ENCODE results near the gene CD247.
A peak's percentile ranks its signal among the peaks of the same experiment; 100 is the strongest.
"Not testable (repeated sequence)": the region's sequence is repeated elsewhere in the genome, so short reads cannot be mapped to it uniquely, and the experiment has no call there.

CD247 gene

DNA sequence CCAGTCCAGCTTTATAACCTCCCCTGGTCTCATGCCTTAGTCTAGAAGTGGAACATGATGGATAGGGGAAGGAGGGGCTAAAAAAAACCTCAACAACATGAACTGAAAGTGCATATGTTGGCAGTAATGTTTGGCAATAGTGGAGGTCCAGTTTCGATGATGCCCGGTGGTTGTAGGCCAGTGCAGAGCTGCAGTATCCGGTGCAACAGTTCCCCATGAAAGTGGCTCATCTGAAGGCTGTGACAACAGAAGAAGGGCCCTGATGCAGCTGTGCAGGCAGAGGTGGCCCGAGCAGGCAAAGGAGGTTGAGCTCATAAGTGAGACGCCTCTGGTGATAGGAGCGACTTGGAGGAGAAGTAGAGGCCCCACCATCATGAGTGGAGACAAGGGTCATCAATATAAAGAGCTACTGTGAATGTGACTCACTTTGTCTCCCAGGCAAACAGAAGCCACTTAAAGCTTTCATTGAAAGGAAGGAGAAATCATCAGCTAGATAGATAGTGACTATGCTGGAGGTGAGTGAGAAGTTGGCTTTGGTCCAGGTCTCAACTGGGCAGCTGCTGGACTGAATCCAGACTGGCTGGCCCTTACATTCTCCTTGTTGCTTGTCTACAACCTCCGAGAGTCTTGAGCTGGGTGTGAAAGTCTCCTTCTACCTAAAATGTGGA lies 45.4 kb upstream of the CD247 start:
- no peak for TF ChIP-seq MAX (IDR thresholded peaks at IDR 0.05; ENCODE audit: low read depth, low read length)
- no peak for TF ChIP-seq POLR2A (IDR thresholded peaks at IDR 0.05; ENCODE audit: extremely low read depth, insufficient read length)
- TF ChIP-seq CTCF (IDR thresholded peaks at IDR 0.05; ENCODE audit: low read depth, low read length): no peak
- no peak for TF ChIP-seq MYC (IDR thresholded peaks at IDR 0.05; ENCODE audit: low read depth, low read length)
- no peak for DNase-seq (ENCODE audit: low read depth)
- H3K4me3 ChIP-seq (ENCODE audit: low read depth, low read length): no peak overlapping the region

DNA sequence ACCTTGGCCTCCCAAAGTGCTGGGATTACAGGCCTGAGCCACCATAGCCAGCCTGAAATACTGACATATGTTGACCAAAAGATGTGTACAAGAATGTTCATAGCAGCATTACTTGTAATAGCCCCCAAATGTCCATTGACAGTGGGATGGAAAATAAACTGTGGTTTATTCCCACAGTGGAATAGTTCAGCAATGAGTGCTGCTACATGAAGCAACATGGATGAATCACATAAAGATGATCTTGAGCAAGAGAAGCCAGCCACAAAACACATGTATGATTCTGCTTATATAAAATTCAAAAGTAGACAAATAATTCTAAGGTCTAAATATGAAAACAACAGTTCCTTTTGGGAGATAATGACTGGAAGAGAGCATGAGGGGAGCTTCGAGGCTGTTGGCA lies 44.4 kb upstream of the CD247 start:
- no peak for TF ChIP-seq POLR2A (IDR thresholded peaks at IDR 0.05; ENCODE audit: extremely low read depth, insufficient read length)
- TF ChIP-seq MAX (IDR thresholded peaks at IDR 0.05; ENCODE audit: low read depth, low read length): no peak
- no peak for TF ChIP-seq CTCF (IDR thresholded peaks at IDR 0.05; ENCODE audit: low read depth, low read length)
- TF ChIP-seq MYC (IDR thresholded peaks at IDR 0.05; ENCODE audit: low read depth, low read length): no peak
- no peak for DNase-seq (ENCODE audit: low read depth)
- H3K4me3 ChIP-seq (ENCODE audit: low read depth, low read length): no peak overlapping the region

GRCh38 chr1:167561753-167562152 lies 43.4 kb upstream of the CD247 start:
- peak; percentile 65 for DNase-seq (ENCODE audit: low read depth)
- TF ChIP-seq CTCF (IDR thresholded peaks at IDR 0.05; ENCODE audit: low read depth, low read length) (no peak), MYC (IDR thresholded peaks at IDR 0.05; ENCODE audit: low read depth, low read length) (no peak), MAX (IDR thresholded peaks at IDR 0.05; ENCODE audit: low read depth, low read length) (no peak), POLR2A (IDR thresholded peaks at IDR 0.05; ENCODE audit: extremely low read depth, insufficient read length) (no peak)

DNA sequence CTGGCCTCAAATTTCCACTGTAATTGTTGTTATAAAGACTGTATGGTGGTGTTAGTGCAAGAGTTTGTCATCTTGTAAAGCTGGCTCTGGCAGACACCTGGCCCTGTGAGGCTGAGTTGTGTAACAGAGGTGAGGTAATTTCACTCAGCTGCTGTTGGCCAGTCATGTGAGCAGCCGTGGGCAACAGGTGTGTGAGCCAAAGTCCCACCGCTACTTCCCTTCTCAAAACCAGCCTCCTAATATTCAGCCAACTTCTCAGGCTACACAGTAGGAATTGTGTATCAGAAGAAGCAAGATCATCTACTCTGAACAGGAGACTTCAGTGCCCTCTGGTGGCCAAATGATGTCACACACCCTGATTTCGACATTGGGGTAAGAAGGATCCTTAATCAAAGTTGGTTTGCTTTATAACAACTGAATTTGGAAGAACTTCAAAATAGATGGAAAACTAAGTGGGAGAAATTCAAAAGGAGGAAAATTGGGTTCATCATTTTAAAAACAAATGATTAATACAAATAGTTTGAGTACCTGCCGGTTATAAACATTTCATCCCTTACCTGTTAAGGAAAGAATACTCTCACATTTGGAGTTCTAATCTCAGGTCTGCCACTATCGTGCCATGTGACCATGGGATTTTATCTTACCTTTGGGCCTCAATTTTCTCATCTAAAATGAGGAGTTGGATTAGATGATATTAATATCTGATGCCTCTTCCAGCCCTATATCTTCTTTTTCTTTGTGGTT lies 37.8 kb upstream of the CD247 start:
- TF ChIP-seq POLR2A (IDR thresholded peaks at IDR 0.05; ENCODE audit: extremely low read depth, insufficient read length): no peak
- TF ChIP-seq CTCF (IDR thresholded peaks at IDR 0.05; ENCODE audit: low read depth, low read length): peak; percentile 73
- no peak overlapping the region for H3K4me3 ChIP-seq (ENCODE audit: low read depth, low read length)
- DNase-seq (ENCODE audit: low read depth): peak; percentile 83

More at GRCh38 chr1:167561753-167562152, 43.4 kb upstream of the CD247 start:
- H3K4me3 ChIP-seq (ENCODE audit: low read depth, low read length): no peak overlapping the region

DNA sequence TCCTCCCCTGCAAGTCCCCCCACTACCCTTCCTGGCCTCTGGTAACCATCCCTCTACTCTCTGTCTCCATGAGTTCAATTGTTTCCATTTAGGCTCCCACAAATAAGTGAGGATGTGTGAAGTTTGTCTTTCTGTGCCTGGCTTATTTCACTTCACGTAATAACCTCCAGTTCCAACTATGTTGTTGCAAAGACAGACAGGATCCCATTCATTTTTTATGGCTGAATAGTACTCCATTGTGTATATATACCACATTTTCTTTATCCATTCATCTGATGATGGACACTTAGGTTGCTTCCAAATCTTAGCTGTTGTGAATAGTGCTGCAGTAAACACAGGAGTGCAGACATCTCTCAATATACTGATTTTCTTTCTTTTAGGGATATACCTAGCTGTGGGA lies 36.7 kb upstream of the CD247 start:
- H3K4me3 ChIP-seq (ENCODE audit: low read depth, low read length); DNase-seq (ENCODE audit: low read depth): not testable (repeated sequence)

GRCh38 chr1:167554028-167554779 lies 35.9 kb upstream of the CD247 start:
- DNase-seq (ENCODE audit: low read depth): peak; percentile 45
- TF ChIP-seq POLR2A (IDR thresholded peaks at IDR 0.05; ENCODE audit: extremely low read depth, insufficient read length) (no peak), MYC (IDR thresholded peaks at IDR 0.05; ENCODE audit: low read depth, low read length) (no peak), MAX (IDR thresholded peaks at IDR 0.05; ENCODE audit: low read depth, low read length) (no peak), CTCF (IDR thresholded peaks at IDR 0.05; ENCODE audit: low read depth, low read length) (no peak)
- peak overlapping the region; percentile 80 for H3K4me3 ChIP-seq (ENCODE audit: low read depth, low read length)

Measured in NB4 (cell line).